Activated CD8-positive, alpha-beta memory T cell treated with anti-CD3 and anti-CD28 coated beads, Interleukin-2, amount 50 U/mL, for 48 hours (primary cell): ENCODE measurements around the gene NFATC2.
"Not testable (repeated sequence)": the region's sequence is repeated elsewhere in the genome, so short reads cannot be mapped to it uniquely, and the experiment has no call there.

Experiments used
- DNase-seq: peaks from one replicate; pipeline ENCODE4 v3.0.0-alpha.2; 2020

The NFATC2 gene

GRCh38 chr20:51345601-51346101 lies 196.9 kb downstream of the NFATC2 start:
- DNase-seq = no peak

GRCh38 chr20:51343802-51344201 lies 198.7 kb downstream of the NFATC2 start:
- DNase-seq = not testable (repeated sequence)

GRCh38 chr20:51342510-51343236 lies 199.8 kb downstream of the NFATC2 start:
- no peak for DNase-seq

GRCh38 chr20:51341581-51341980 lies 200.9 kb downstream of the NFATC2 start:
- no peak for DNase-seq

GRCh38 chr20:51340451-51340840 lies 202.1 kb downstream of the NFATC2 start:
- no peak for DNase-seq

GRCh38 chr20:51339721-51340450 lies 202.6 kb downstream of the NFATC2 start:
- no peak for DNase-seq

GRCh38 chr20:51338692-51339440 lies 203.7 kb downstream of the NFATC2 start:
- no peak for DNase-seq

- DNase-seq = no peak
These were observed 205.3 kb downstream of the NFATC2 start for GRCh38 chr20:51337126-51337805.
